Fibroblast of lung (primary cell): Measurements from ENCODE around the gene ALKBH3. TPM values are rescaled to one million over a fixed set of nuclear protein-coding genes. Genes with fewer than 3 reads are reported as not detected.

Experiments used
- DNase-seq, 2 donors: peaks; one replicate each; pipeline versions ENCODE4 v3.0.0 to v3.0.0-alpha.2; 2010; ENCODE audit warnings: low read depth in 2 of 2
- H2AFZ ChIP-seq: 2 replicates; pipeline ENCODE4 v1.5.1; 2012; ENCODE audit warnings: low read length, control low read depth, inconsistent platforms
- H3K27ac ChIP-seq: 2 replicates; pipeline ENCODE4 v1.5.1; 2011; ENCODE audit warnings: low read length, control low read depth; ENCODE audit not compliant: insufficient read depth
- H3K27me3 ChIP-seq: 2 replicates; pipeline ENCODE4 v1.5.1; 2011; ENCODE audit warnings: mild to moderate bottlenecking, low read length; ENCODE audit not compliant: control insufficient read depth, insufficient read depth
- H3K36me3 ChIP-seq: 2 replicates; pipeline ENCODE4 v1.5.1; 2011; ENCODE audit warnings: low read length; ENCODE audit not compliant: control insufficient read depth, insufficient read depth
- H3K4me1 ChIP-seq: 2 replicates; pipeline ENCODE4 v1.5.1; 2011; ENCODE audit warnings: low read length; ENCODE audit not compliant: control insufficient read depth, insufficient read depth; ENCODE audit errors: extremely low read depth
- H3K4me2 ChIP-seq: 2 replicates; pipeline ENCODE4 v1.5.1; 2011; ENCODE audit warnings: low read length, control low read depth; ENCODE audit not compliant: insufficient read depth; ENCODE audit errors: extremely low read depth
- H3K4me3 ChIP-seq, 4 experiments: fragments of 200-600 bp in 1 of 4; sonication (generic) in 1 of 4; replicated peaks in 1 of 4; 2 replicates each; pipeline ENCODE4 v1.5.1; 2011 to 2016; ENCODE audit warnings: low read length in 4 of 4, low read depth in 3 of 4, mild to moderate bottlenecking in 3 of 4, control low read depth in 2 of 4, inconsistent platforms in 1 of 4, mixed read lengths in 1 of 4; ENCODE audit not compliant: insufficient read depth in 1 of 4; ENCODE audit errors: control extremely low read depth in 1 of 4
- H3K79me2 ChIP-seq: 2 replicates; pipeline ENCODE4 v1.5.1; 2012; ENCODE audit warnings: mild to moderate bottlenecking, low read length, inconsistent platforms; ENCODE audit not compliant: control insufficient read depth, insufficient read depth
- H3K9ac ChIP-seq: 2 replicates; pipeline ENCODE4 v1.5.1; 2011; ENCODE audit warnings: mild to moderate bottlenecking, low read length, control low read depth; ENCODE audit not compliant: insufficient read depth
- H3K9me3 ChIP-seq: 2 replicates; pipeline ENCODE4 v1.5.1; 2012; ENCODE audit warnings: low read depth, low read length; ENCODE audit not compliant: control insufficient read depth, insufficient read depth
- H4K20me1 ChIP-seq: 2 replicates; pipeline ENCODE4 v1.5.1; 2011; ENCODE audit warnings: low read length; ENCODE audit not compliant: control insufficient read depth, insufficient read depth; ENCODE audit errors: extremely low read depth
- CTCF ChIP-seq, 2 donors: IDR thresholded peaks in 1 of 2; conservative IDR thresholded peaks in 1 of 2; 1 replicate in 1 of 2; 2 replicates in 1 of 2; pipeline ENCODE4 v1.5.1; 2011 to 2012; ENCODE audit warnings: low read length in 2 of 2, control low read depth in 1 of 2, inconsistent platforms in 1 of 2, low read depth in 1 of 2, mild to moderate bottlenecking in 1 of 2
- EZH2 ChIP-seq: IDR thresholded peaks from 2 replicates; pipeline ENCODE4 v1.5.1; 2012; ENCODE audit warnings: low read length, control low read depth, mild to moderate bottlenecking; ENCODE audit errors: missing control alignments
- polyA plus RNA-seq, 2 donors: library from polyadenylated mRNA; depleted of rRNA in 1 of 2; stranded (reverse) in 1 of 2; unstranded in 1 of 2; fragments of >200 nt; gene quantifications; 2 replicates each; pipeline ENCODE4 v1.2.1, GENCODE V29; 2011 to 2012; ENCODE audit warnings: missing spikeins in 1 of 2
- total RNA-seq: library from RNA; depleted of rRNA; stranded (reverse); fragments of >200 nt; gene quantifications from 2 replicates; pipeline ENCODE4 v1.2.1, GENCODE V29; 2014

ALKBH3 gene
- total and polyA plus RNA-seq, 2 donors (not counting 1 experiment from before 2014, with no cell fraction given) = 39.0 to 56.1 TPM

- H3K4me1 ChIP-seq = no peaks in the 10 kb centered on the region
- H4K20me1 ChIP-seq = no peaks in the 10 kb centered on the region
- no peak for TF ChIP-seq CTCF (conservative IDR thresholded peaks at IDR 0.05 in 1 of 2, IDR thresholded peaks at IDR 0.05 in 1 of 2; ENCODE audit: low read depth in 1 of 2, low read length in 2 of 2)
- TF ChIP-seq EZH2 = no peak
- H3K4me2 ChIP-seq = peak overlapping the region; percentile 7
- H3K36me3 ChIP-seq = no peaks in the 10 kb centered on the region
- DNase-seq = peak; percentile 67 to 77
- H3K4me3 ChIP-seq = no peak overlapping the region
- no peak overlapping the region for H3K9ac ChIP-seq
- H2AFZ ChIP-seq = no peak overlapping the region
- no peak overlapping the region for H3K27ac ChIP-seq
- H3K27me3 ChIP-seq = peaks cover 6% of the 10 kb centered on the region
- no peaks in the 10 kb centered on the region for H3K79me2 ChIP-seq
- H3K9me3 ChIP-seq = no peaks in the 10 kb centered on the region
These were observed 11.6 kb upstream of the ALKBH3 start for GRCh38 chr11:43868852-43869567.

GRCh38 chr11:43871051-43871450, 9.6 kb upstream of the ALKBH3 start:
- H2AFZ ChIP-seq = no peak overlapping the region
- no peak overlapping the region for H3K4me2 ChIP-seq
- H3K9ac ChIP-seq = no peak overlapping the region
- H3K4me1 ChIP-seq = no peaks in the 10 kb centered on the region
- no peaks in the 10 kb centered on the region for H3K9me3 ChIP-seq
- no peak overlapping the region for H3K27ac ChIP-seq
- H3K36me3 ChIP-seq = no peaks in the 10 kb centered on the region
- H3K79me2 ChIP-seq = no peaks in the 10 kb centered on the region
- TF ChIP-seq EZH2 = no peak
- TF ChIP-seq CTCF (conservative IDR thresholded peaks at IDR 0.05 in 1 of 2, IDR thresholded peaks at IDR 0.05 in 1 of 2; ENCODE audit: low read depth in 1 of 2, low read length in 2 of 2) = no peak
- no peak for DNase-seq
- peaks cover 6% of the 10 kb centered on the region for H3K27me3 ChIP-seq
- no peak overlapping the region for H3K4me3 ChIP-seq
- no peaks in the 10 kb centered on the region for H4K20me1 ChIP-seq

- peaks cover 6% of the 10 kb centered on the region for H3K27me3 ChIP-seq
- DNase-seq = no peak
- no peaks in the 10 kb centered on the region for H3K4me1 ChIP-seq
- H3K4me3 ChIP-seq = no peak overlapping the region
- no peak overlapping the region for H3K27ac ChIP-seq
- TF ChIP-seq CTCF (conservative IDR thresholded peaks at IDR 0.05 in 1 of 2, IDR thresholded peaks at IDR 0.05 in 1 of 2; ENCODE audit: low read depth in 1 of 2, low read length in 2 of 2) (no peak), EZH2 (no peak)
- no peak overlapping the region for H2AFZ ChIP-seq
- no peaks in the 10 kb centered on the region for H4K20me1 ChIP-seq
- H3K9me3 ChIP-seq = no peaks in the 10 kb centered on the region
- H3K79me2 ChIP-seq = no peaks in the 10 kb centered on the region
- no peak overlapping the region for H3K4me2 ChIP-seq
- H3K9ac ChIP-seq = no peak overlapping the region
- no peaks in the 10 kb centered on the region for H3K36me3 ChIP-seq
These were observed 7.6 kb upstream of the ALKBH3 start for GRCh38 chr11:43872995-43873394.
